Calu3 (cell line): ENCODE measurements around the gene C1orf122. TPM values are rescaled to one million over a fixed set of nuclear protein-coding genes. Genes with fewer than 3 reads are reported as not detected.

Experiments
- BruUV-seq: library from RNA; stranded (reverse); fragments of 400-500 nt; replicated peaks from 2 replicates; lab custom pipeline; 2021; lab: Mats Ljungman, UMichigan
- CTCF ChIA-PET: fragments of 300-600 bp; sonication (Branson Sonifier 250); formaldehyde crosslinking; loops from one replicate; lab custom pipeline; 2022; ENCODE audit warnings: antibody characterized with exemption; lab: Charles Lee
- DNase-seq: peaks from one replicate; pipeline ENCODE4 v3.0.0; 2022
- H3K27ac Mint-ChIP-seq: one replicate; pipeline ENCODE4 v1.8.0; 2022; ENCODE audit warnings: mixed read lengths; ENCODE audit not compliant: unreplicated experiment
- H3K27me3 Mint-ChIP-seq: one replicate; pipeline ENCODE4 v1.8.0; 2022; ENCODE audit warnings: mixed read lengths; ENCODE audit not compliant: unreplicated experiment
- H3K36me3 Mint-ChIP-seq: one replicate; pipeline ENCODE4 v1.8.0; 2022; ENCODE audit warnings: mild to moderate bottlenecking, moderate library complexity, mixed read lengths; ENCODE audit not compliant: insufficient read depth, unreplicated experiment
- H3K4me1 Mint-ChIP-seq: one replicate; pipeline ENCODE4 v1.8.0; 2022; ENCODE audit warnings: mild to moderate bottlenecking, low read depth, mixed read lengths; ENCODE audit not compliant: unreplicated experiment
- H3K4me3 Mint-ChIP-seq: one replicate; pipeline ENCODE4 v1.8.0; 2022; ENCODE audit warnings: mild to moderate bottlenecking, low read depth, moderate library complexity, mixed read lengths; ENCODE audit not compliant: unreplicated experiment
- H3K9me3 Mint-ChIP-seq: one replicate; pipeline ENCODE4 v1.8.0; 2022; ENCODE audit warnings: low read depth, mixed read lengths; ENCODE audit not compliant: unreplicated experiment
- CTCF ChIP-seq: fragments of 200-600 bp; IDR thresholded peaks from one replicate; pipeline ENCODE4 v1.8.0; 2022; ENCODE audit warnings: antibody characterized with exemption; ENCODE audit not compliant: unreplicated experiment
- intact Hi-C: fragments of 100-400 bp; cut with micrococcal nuclease; formaldehyde crosslinking; loops from one replicate; pipeline ENCODE4 v1.10.0; 2022; ENCODE audit not compliant: unreplicated experiment
- total RNA-seq: library from RNA; stranded (reverse); gene quantifications from 2 replicates; pipeline ENCODE4 v1.2.3, GENCODE V29; 2022

The C1orf122 gene
- total RNA-seq, 1 experiment from 2014 or later = 41.3 TPM

DNA sequence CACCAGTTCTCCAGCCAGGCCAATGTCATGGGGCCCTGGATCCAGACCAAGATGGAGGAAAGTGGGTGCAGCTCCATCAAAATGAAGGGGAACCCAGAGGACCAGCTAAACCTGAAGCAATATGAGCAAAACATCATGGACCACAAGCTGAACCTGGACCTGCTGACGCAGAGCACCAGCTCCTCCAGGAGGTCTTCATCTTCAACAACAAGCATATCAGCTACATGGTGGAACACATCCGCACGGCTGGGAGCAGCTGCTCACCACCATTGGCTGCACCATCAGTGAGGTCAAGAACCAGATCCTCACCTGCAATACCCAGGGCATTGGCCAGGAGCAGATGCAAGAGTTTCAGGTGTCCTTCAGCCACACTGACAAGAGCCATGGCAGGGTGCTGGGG is 28.9 kb upstream of the C1orf122 start:
- no peaks in the 10 kb centered on the region for H3K9me3 Mint-ChIP-seq
- no TSS peak for BruUV-seq
- CTCF ChIA-PET = no interaction called here
- H3K4me1 Mint-ChIP-seq = no peaks in the 10 kb centered on the region
- TF ChIP-seq CTCF = no peak
- DNase-seq = no peak
- H3K4me3 Mint-ChIP-seq = no peak overlapping the region
- intact Hi-C loops = no loop called here
- H3K27me3 Mint-ChIP-seq = peaks cover 50% of the 10 kb centered on the region
- no peaks in the 10 kb centered on the region for H3K36me3 Mint-ChIP-seq
- H3K27ac Mint-ChIP-seq = no peak overlapping the region

- TF ChIP-seq CTCF = no peak
- no peaks in the 10 kb centered on the region for H3K36me3 Mint-ChIP-seq
- CTCF ChIA-PET = no interaction called here
Observed at GRCh38 chr1:37782491-37782890, 25.1 kb upstream of the C1orf122 start.

DNA sequence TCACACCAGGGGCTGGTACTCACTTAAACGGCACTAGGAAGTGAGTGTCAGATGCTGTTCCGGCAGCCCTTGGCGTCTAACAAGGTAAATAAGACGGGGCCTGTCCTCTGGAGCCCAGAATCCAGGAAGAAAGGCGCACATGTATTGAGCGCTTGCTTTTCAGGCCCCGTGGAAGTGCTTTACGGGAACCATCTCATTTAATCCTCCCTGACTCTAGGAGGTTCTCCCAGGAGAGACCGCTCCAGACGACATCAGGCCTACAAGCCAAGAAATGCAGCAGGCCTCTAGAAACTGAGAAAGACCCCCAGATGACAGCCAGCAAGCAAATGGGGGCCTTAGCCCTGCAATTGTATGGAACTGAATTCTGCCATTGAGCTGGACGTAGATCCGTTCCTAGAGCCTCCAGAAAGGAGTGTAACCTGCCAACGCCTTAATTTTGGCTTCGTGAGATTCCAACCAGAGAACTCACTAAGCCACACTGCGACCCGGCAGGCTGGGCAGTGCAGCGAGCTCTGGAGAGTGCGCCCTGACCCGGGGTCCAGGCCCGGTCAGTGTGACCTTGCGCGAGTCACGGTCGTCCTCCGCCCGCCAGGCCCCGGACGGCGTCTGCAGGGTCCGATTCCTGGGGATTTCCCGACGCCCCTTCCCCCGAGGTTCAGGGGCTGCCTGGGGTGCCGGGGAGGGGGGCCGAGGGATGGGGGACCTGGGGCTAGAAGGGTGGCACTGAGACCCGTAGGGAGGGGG is 14.5 kb upstream of the C1orf122 start:
- Mint-ChIP-seq H3K9me3 (no peaks in the 10 kb centered on the region), H3K27me3 (peaks cover 33% of the 10 kb centered on the region), H3K27ac (no peak overlapping the region), H3K36me3 (peaks cover 19% of the 10 kb centered on the region), H3K4me3 (peak overlapping the region; percentile 68), H3K4me1 (peaks cover 17% of the 10 kb centered on the region)
- intact Hi-C loops = no loop called here
- BruUV-seq = no TSS peak
- CTCF ChIA-PET = no interaction called here
- no peak for TF ChIP-seq CTCF
- no peak for DNase-seq

More at GRCh38 chr1:37782491-37782890, 25.1 kb upstream of the C1orf122 start:
- no peak overlapping the region for H3K4me3 Mint-ChIP-seq
- no peak overlapping the region for H3K27ac Mint-ChIP-seq
- no peak for DNase-seq
- H3K9me3 Mint-ChIP-seq = no peaks in the 10 kb centered on the region
- no peaks in the 10 kb centered on the region for H3K4me1 Mint-ChIP-seq
- H3K27me3 Mint-ChIP-seq = peaks cover 51% of the 10 kb centered on the region
- no TSS peak for BruUV-seq
- intact Hi-C loops = no loop called here

DNA sequence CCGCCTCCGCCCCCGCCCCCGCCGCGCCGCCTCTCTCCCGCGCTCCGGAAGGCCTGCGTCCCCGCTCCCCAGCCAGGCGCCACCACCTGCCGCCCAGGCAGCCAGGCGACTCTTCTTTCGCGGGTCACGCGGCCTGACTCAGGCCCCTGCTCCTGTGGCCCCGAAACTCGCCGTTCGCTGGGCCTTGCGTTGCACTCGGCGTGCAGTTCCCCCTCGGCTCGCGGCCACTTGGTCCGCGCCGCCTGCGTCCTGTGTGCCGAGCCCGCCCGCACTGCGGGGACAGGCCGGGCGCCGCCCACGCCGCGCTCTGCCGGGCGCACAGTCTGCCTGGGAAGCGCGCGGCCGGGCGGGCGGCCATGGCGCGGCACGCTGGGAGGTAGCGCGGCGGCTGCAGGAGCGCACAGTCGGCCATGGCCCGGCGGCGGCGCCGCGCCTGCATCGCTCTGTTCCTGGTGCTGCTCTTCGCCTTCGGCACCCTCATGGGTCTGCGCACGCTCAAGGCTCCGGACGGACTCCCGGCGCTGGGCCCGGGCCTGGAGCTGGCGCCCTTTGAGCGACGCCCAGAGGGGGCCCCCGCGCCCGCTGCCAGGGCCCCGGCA is 13.7 kb upstream of the C1orf122 start, which contains the start of gene MANEAL:
TSS of gene MANEAL (plus strand) at position 75 of the 599 bp plus-strand sequence. CDS start at position 411, 336 bp downstream.
- CTCF ChIA-PET = interaction anchor here (0.7 to 0.8 kb wide), 2 partner anchors 66 to 69 kb away, joined by 3 to 5 read pairs; partner anchors contain the start of gene MTF1
- Mint-ChIP-seq H3K27ac (no peak within 1 kb of the TSS), H3K27me3 (peaks cover 33% of the 10 kb centered on the region), H3K4me1 (peaks cover 17% of the 10 kb centered on the region), H3K4me3 (peak within 1 kb of the TSS; percentile 68), H3K9me3 (no peaks in the 10 kb centered on the region), H3K36me3 (peaks cover 23% of the 10 kb centered on the region)
- intact Hi-C loops = no loop called here
- TF ChIP-seq CTCF = no peak
- BruUV-seq = no TSS peak
- DNase-seq = peak; percentile 63
